Suppressor macrophage (primary cell): Measurements from ENCODE around the gene NAALADL2.
"Not testable (repeated sequence)": the region's sequence is repeated elsewhere in the genome, so short reads cannot be mapped to it uniquely, and the experiment has no call there.

Source experiments
- DNase-seq, 4 experiments: peaks; one replicate each; pipeline ENCODE4 v3.0.0-alpha.2; 2020 to 2022

Gene NAALADL2

GRCh38 chr3:175704366-175705055 is 845.4 kb downstream of the NAALADL2 start:
- no peak for DNase-seq

- no peak for DNase-seq
Observed at GRCh38 chr3:175713268-175713667, 854.1 kb downstream of the NAALADL2 start.

GRCh38 chr3:175716446-175716845 is 857.3 kb downstream of the NAALADL2 start:
- DNase-seq: no peak

DNA sequence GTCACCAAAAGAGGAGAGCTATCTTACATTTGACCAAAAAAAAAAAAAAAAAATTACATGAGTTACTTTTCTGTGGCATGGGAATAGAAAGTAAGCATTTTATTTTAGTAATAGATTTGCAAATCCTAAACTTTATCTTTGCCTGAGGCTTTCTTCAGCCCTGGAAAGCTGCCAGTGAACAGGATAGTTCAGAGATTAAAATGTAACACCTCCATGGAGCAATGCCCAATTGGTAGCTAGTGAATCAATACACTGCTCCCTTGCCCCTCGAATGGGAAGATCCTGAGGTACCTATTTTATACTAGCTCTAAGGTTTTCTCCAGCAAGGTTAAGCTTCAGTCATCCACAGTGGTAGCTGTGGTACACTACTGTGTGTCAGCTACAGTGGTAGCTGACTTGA is 867.1 kb downstream of the NAALADL2 start:
- no peak for DNase-seq

GRCh38 chr3:175728566-175728965 is 869.4 kb downstream of the NAALADL2 start:
- DNase-seq: no peak

- DNase-seq: no peak
Observed at GRCh38 chr3:175729466-175729865, 870.3 kb downstream of the NAALADL2 start.

DNA sequence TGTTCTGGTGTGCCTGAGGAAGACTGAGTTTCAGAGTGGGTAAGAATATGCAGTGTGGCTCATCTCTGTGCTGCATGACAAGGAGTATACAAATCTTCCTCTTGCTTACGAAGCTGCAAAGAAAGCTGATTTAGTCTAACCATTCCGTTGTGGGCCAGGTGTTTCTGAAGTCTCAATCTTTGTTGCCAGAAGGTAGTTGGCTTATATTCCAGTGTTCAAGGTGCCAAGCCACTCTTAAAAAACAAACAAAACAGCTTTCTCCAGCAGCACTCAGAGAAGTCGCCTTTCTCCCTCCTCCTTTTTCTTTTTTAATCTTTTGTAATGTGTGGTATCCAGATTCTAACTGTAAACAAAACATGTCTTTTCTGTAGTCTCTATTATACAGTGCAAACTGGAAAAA is 872.4 kb downstream of the NAALADL2 start:
- no peak for DNase-seq

- no peak for DNase-seq
Observed at GRCh38 chr3:175732017-175732416, 872.9 kb downstream of the NAALADL2 start.

GRCh38 chr3:175735866-175736265 is 876.7 kb downstream of the NAALADL2 start:
- no peak for DNase-seq

GRCh38 chr3:175737646-175738572 is 878.8 kb downstream of the NAALADL2 start:
- DNase-seq: no peak

DNA sequence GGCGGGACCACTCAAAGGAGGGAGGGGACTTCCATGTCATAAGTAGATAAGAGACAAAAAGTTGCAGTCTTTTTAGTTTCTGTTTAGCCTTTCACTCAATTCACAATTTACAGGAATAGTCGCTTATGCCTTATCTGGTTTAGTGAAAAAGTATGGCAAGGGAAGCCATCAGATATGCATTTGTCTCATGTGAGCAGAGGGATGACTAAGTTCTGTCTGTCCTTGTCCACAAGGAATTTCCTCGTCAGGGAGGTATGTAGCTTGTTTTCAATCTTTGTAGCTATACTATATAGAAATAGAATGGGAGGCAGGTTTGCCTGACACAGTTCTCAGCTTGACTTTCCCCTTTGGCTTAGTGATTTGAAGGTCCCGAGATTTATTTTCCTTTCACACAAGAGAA is 882.8 kb downstream of the NAALADL2 start:
- DNase-seq: no peak

GRCh38 chr3:175743733-175744400 is 884.7 kb downstream of the NAALADL2 start:
- DNase-seq: no peak

- DNase-seq: no peak
Observed at GRCh38 chr3:175746308-175746707, 887.2 kb downstream of the NAALADL2 start.

DNA sequence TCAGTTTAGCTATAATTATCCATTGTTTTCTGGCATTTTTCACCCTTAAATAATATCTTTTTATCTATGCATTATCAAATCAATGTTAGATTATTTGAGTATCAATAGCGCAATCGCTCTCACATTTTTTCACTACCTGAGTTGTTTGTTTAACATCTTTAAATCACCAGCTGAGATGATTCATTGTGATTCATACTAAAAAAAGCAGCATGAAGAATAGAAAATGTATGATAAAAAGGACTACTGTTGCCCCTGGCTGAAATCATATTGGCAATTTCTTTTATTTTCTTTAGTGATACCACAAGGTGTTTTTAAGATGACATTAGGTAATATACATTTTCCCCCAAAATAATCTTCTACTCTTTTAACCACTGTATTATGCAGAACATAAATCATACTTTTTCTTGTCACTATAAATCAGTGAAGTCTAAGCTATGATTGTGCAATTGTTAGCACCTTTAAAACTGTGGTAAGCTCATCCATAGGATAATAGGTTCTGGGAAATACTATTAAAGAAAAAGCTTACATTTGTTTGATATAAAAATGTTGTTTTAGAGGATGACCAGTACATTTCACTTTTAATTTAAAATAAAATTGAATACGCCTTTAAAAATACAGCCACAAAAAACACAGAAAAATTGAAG is 889.1 kb downstream of the NAALADL2 start:
- DNase-seq: no peak

- no peak for DNase-seq
Observed at GRCh38 chr3:175749981-175750380, 890.8 kb downstream of the NAALADL2 start.

- no peak for DNase-seq
Observed at GRCh38 chr3:175751089-175751488, 892.0 kb downstream of the NAALADL2 start.

DNA sequence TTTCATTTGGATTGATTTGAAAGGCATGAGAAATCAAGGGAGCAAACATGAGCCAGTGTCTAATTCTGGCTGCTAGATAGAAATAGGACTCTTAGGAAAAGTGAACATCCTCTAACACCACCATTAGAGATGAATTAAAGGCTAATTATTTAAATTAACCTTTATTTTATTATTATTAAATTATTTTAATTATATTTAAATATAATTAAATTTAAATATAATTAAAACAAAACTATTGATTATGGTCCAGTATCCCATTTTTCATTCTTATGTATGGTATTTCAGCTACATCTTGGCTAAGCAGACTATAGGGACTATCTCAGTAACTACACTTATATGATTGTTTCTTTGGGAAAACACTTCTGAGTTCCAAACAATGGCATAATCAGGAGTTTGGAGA is 904.8 kb downstream of the NAALADL2 start:
- no peak for DNase-seq

- DNase-seq: no peak
Observed at GRCh38 chr3:175764722-175765121, 905.6 kb downstream of the NAALADL2 start.

- DNase-seq: no peak
Observed at GRCh38 chr3:175770426-175770825, 911.3 kb downstream of the NAALADL2 start.

DNA sequence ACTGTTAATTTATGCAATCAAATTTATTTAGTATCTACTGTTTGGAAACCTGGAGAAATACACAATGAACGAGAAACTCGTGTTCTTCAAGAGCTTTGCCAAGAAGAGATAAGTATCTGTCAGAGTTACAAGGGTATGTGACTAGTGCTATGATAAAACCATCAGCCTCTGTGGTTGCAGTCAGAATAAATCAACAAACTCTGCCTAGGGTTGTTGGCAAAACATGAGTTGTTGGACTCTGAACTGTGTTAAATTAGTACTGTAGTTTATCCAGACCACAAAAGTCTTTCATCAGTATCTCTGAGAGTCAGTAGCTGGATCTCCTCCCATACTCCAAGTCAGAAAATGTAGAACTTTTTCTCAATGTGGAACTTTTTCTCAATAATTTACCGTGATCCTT is 918.4 kb downstream of the NAALADL2 start:
- no peak for DNase-seq

GRCh38 chr3:175777965-175778364 is 918.8 kb downstream of the NAALADL2 start:
- no peak for DNase-seq

DNA sequence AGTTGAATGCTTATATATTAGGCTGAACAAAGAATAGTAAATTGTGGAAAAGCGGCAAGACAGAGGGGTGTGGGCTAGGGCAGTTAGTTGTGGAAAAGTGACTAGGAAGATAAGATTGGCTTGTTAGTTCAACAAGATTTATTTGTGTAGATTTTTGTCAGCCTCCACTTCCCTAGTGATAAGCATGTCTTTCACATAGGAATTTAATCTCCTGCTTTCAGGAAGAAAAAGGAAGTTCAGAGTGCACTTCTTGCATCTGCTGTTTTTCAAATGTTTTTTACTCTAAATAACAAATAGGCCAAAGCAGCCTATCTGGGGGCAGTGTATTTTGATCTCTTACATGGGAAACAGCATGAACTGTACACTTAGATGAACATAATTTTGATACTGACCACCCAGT is 919.9 kb downstream of the NAALADL2 start:
- no peak for DNase-seq

- DNase-seq: not testable (repeated sequence)
Observed at GRCh38 chr3:175787109-175787508, 928.0 kb downstream of the NAALADL2 start.
